ENCODE data around the gene SIN3B. TPM values are rescaled to one million over a fixed set of nuclear protein-coding genes. Genes with fewer than 3 reads are reported as not detected.

The SIN3B gene
- total RNA-seq, 1 donor from 2014 or later: 71.2 TPM

DNA sequence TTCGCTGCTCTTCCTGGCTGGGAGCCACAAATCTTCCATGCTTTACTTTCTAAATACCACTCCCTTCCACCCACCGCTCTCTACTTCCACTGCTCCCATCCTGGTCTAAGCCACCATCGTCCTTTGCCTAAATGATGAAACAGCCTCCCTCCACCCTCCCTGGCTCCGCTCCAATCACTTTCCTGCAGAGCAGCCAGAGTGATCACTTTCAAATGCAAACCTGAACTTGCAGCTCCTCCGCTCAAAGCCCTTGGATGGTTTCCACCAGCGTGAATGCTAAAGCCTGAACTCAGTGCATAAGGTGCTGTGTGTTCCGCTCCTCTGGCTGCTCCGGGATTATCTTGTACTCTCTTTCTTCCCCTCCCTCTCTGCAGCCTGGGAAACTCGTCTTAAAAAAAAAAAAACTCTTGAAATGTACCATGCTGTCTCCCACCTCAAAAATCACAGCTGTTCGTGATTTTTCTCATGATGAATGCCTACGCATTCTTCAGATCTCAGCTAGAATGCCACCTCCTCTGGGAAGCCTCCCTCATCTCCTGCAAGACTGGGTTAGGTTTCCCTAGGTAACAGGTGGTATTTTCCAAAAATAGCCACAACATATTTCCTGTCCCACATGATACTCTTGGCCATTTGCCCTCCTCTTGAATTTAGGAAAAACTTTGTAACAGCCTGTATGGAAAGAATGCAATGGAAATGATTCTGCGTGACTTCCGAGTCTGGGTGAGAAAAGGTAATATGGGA lies 3.7 kb upstream of the SIN3B start:
- H3K27me3 Mint-ChIP-seq: peaks cover 15% of the 10 kb centered on the region
- peak overlapping the region; percentile 79 for H3K27ac Mint-ChIP-seq
- peak overlapping the region; percentile 75 for H3K4me3 Mint-ChIP-seq
- TF ChIP-seq, protein P1, sequence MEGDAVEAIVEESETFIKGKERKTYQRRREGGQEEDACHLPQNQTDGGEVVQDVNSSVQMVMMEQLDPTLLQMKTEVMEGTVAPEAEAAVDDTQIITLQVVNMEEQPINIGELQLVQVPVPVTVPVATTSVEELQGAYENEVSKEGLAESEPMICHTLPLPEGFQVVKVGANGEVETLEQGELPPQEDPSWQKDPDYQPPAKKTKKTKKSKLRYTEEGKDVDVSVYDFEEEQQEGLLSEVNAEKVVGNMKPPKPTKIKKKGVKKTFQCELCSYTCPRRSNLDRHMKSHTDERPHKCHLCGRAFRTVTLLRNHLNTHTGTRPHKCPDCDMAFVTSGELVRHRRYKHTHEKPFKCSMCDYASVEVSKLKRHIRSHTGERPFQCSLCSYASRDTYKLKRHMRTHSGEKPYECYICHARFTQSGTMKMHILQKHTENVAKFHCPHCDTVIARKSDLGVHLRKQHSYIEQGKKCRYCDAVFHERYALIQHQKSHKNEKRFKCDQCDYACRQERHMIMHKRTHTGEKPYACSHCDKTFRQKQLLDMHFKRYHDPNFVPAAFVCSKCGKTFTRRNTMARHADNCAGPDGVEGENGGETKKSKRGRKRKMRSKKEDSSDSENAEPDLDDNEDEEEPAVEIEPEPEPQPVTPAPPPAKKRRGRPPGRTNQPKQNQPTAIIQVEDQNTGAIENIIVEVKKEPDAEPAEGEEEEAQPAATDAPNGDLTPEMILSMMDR (conservative IDR thresholded peaks at IDR 0.05): no peak
- H3K36me3 Mint-ChIP-seq: no peaks in the 10 kb centered on the region
- peaks cover 21% of the 10 kb centered on the region for H3K4me1 Mint-ChIP-seq (ENCODE audit: unreplicated experiment)
- DNase-seq (ENCODE audit: extremely low spot score, unreplicated experiment): no peak
- peaks cover 11% of the 10 kb centered on the region for H3K9me3 Mint-ChIP-seq

DNA sequence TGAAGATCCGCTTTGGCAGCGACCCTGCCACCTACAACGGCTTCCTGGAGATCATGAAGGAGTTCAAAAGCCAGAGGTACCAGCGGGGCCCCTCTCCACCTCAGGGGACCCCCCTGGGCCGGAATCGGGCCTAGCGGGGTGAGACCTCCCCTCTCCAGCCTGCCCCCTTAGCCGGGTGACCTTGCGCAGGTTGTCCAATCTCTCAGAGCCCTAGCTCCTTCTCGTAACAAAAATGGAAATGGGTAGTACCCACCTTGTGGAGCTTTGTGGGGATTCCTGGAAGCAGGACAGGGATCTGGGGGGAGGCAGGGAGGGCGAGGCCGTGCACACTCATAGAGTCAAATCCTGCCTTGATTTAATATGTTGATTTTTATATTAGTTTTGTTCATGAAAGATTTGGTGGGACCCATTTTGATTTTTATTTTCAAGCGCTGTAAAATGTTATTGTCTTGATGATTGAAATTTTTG lies 658 bp downstream of the SIN3B start:
- Mint-ChIP-seq H3K4me1 (ENCODE audit: unreplicated experiment) (peaks cover 25% of the 10 kb centered on the region), H3K27ac (peak overlapping the region; percentile 44), H3K36me3 (peaks cover 11% of the 10 kb centered on the region), H3K4me3 (peak overlapping the region; percentile 89), H3K27me3 (peaks cover 15% of the 10 kb centered on the region), H3K9me3 (peaks cover 11% of the 10 kb centered on the region)
- TF ChIP-seq, protein P1 (conservative IDR thresholded peaks at IDR 0.05): no peak
- DNase-seq (ENCODE audit: extremely low spot score, unreplicated experiment): no peak

DNA sequence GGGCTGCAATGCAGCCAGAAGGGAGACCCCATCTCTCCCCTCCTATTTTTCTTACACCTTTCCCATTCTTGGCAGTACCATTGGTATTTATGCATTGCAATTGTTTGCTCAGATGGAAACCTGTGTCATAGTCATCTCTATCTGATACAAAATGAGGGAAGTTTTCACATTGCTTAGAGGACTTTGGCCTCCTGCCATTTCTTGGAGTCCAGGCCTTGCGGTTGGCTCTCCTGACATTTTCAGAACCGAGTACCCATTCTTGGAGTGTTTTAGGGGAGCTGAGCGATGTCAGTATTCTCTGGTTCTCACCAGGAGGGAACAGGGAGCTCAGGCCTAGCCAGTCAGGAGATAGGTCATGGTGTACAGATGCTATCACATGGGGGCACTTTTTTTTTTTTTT lies 1.5 kb downstream of the SIN3B start:
- DNase-seq (ENCODE audit: extremely low spot score, unreplicated experiment): no peak
- Mint-ChIP-seq H3K9me3 (peaks cover 11% of the 10 kb centered on the region), H3K4me1 (ENCODE audit: unreplicated experiment) (peaks cover 17% of the 10 kb centered on the region), H3K4me3 (peak overlapping the region; percentile 89), H3K36me3 (peaks cover 11% of the 10 kb centered on the region), H3K27me3 (peaks cover 12% of the 10 kb centered on the region), H3K27ac (peak overlapping the region; percentile 44)
- TF ChIP-seq, protein P1 (conservative IDR thresholded peaks at IDR 0.05): no peak

DNA sequence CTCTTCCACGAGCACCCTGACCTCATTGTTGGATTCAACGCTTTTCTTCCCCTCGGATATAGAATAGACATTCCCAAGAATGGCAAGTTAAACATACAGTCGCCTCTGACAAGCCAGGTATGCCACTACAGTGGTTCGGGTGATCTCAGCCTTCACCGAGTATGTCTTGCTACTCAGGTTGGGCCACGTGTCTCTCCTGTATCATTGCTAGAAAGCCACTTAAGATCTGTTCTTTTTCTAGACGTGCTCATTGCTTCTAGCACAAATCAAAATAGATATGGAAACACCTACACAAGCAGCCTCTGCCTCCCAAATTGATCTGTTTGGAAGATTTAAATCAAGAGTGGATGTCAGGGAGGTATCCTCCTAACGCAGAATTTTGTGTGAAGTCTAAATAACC lies 2.3 kb downstream of the SIN3B start:
- H3K9me3 Mint-ChIP-seq: peaks cover 11% of the 10 kb centered on the region
- TF ChIP-seq, protein P1 (conservative IDR thresholded peaks at IDR 0.05): no peak
- peaks cover 13% of the 10 kb centered on the region for H3K4me1 Mint-ChIP-seq (ENCODE audit: unreplicated experiment)
- H3K36me3 Mint-ChIP-seq: peaks cover 11% of the 10 kb centered on the region
- no peak overlapping the region for H3K27ac Mint-ChIP-seq
- H3K27me3 Mint-ChIP-seq: peaks cover 8% of the 10 kb centered on the region
- DNase-seq (ENCODE audit: extremely low spot score, unreplicated experiment): no peak
- H3K4me3 Mint-ChIP-seq: peak overlapping the region; percentile 78

DNA sequence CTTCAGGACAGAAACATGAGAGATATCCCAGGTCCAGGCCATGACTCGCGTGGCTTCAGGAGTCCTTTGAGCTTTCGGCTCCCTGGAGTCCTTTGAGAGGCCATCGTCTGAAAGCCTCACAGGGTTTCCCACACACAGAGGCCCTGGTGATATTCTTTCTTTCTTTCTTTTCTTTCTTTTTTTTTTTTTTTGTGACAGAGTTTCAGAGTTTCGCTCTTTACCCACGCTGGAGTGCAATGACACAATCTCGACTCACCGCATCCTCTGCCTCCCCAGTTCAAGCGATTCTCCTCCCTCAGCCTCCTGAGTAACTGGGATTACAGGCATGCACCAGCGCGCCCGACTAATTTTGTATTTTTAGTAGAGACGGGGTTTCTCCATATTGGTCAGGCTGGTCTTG lies 5.5 kb downstream of the SIN3B start:
- no peak for DNase-seq (ENCODE audit: extremely low spot score, unreplicated experiment)
- H3K36me3 Mint-ChIP-seq: peaks cover 19% of the 10 kb centered on the region
- no peak overlapping the region for H3K27ac Mint-ChIP-seq
- H3K4me3 Mint-ChIP-seq: no peak overlapping the region
- TF ChIP-seq, protein P1 (conservative IDR thresholded peaks at IDR 0.05): no peak
- no peaks in the 10 kb centered on the region for H3K27me3 Mint-ChIP-seq
- H3K4me1 Mint-ChIP-seq (ENCODE audit: unreplicated experiment): peaks cover 8% of the 10 kb centered on the region
- H3K9me3 Mint-ChIP-seq: no peaks in the 10 kb centered on the region
